Measurements from ENCODE around the gene SOS1. TPM values are rescaled to one million over a fixed set of nuclear protein-coding genes. Genes with fewer than 3 reads are reported as not detected.

SOS1 gene
- total RNA-seq, 2 experiments from 2014 or later = 229 to 254 TPM

GRCh38 chr2:38975042-38975441 lies 145.8 kb downstream of the SOS1 start:
- ChIA-PET POLR2A (no interaction called here), CTCF (no interaction called here)
- H3K27me3 Mint-ChIP-seq = peaks cover 5% of the 10 kb centered on the region

GRCh38 chr2:38973266-38973665 lies 147.6 kb downstream of the SOS1 start:
- Mint-ChIP-seq H3K9me3 (no peaks in the 10 kb centered on the region), H3K4me3 (no peak overlapping the region), H3K4me1 (no peaks in the 10 kb centered on the region), H3K36me3 (ENCODE audit: low read depth) (no peaks in the 10 kb centered on the region), H3K27me3 (peaks cover 6% of the 10 kb centered on the region), H3K27ac (no peak overlapping the region)
- ChIA-PET CTCF (interaction anchor here (1.5 kb wide), 1 partner anchor 256 kb away, joined by 4 read pairs; no protein-coding TSS in a partner anchor), POLR2A (no interaction called here)
- DNase-seq = no peak

More at GRCh38 chr2:38975042-38975441, 145.8 kb downstream of the SOS1 start:
- H3K4me3 Mint-ChIP-seq = no peak overlapping the region
- no peak for DNase-seq
- H3K27ac Mint-ChIP-seq = no peak overlapping the region
- no peaks in the 10 kb centered on the region for H3K4me1 Mint-ChIP-seq
- no peaks in the 10 kb centered on the region for H3K9me3 Mint-ChIP-seq
- peaks cover 12% of the 10 kb centered on the region for H3K36me3 Mint-ChIP-seq (ENCODE audit: low read depth)

- Mint-ChIP-seq H3K4me3 (no peak overlapping the region), H3K9me3 (no peaks in the 10 kb centered on the region), H3K36me3 (ENCODE audit: low read depth) (no peaks in the 10 kb centered on the region), H3K27me3 (peaks cover 6% of the 10 kb centered on the region), H3K27ac (no peak overlapping the region), H3K4me1 (no peaks in the 10 kb centered on the region)
- no peak for DNase-seq
- ChIA-PET CTCF (interaction anchor here (1.2 to 1.4 kb wide), 2 partner anchors 23 to 258 kb away, joined by 3 to 7 read pairs; no protein-coding TSS in a partner anchor), POLR2A (interaction anchor here (1.6 to 2.5 kb wide), 2 partner anchors 10 to 12 kb away, joined by 4 to 9 read pairs; no protein-coding TSS in a partner anchor)
Observed at GRCh38 chr2:38971377-38971776, 149.5 kb downstream of the SOS1 start.

GRCh38 chr2:38968021-38968420 lies 152.8 kb downstream of the SOS1 start:
- H3K27ac Mint-ChIP-seq = no peak overlapping the region
- H3K4me1 Mint-ChIP-seq = no peaks in the 10 kb centered on the region
- H3K9me3 Mint-ChIP-seq = no peaks in the 10 kb centered on the region
- H3K36me3 Mint-ChIP-seq (ENCODE audit: low read depth) = no peaks in the 10 kb centered on the region
- H3K27me3 Mint-ChIP-seq = peaks cover 8% of the 10 kb centered on the region
- H3K4me3 Mint-ChIP-seq = no peak overlapping the region
- no peak for DNase-seq
- POLR2A ChIA-PET = interaction anchor here (0.8 kb wide), 1 partner anchor 8 kb away, joined by 3 read pairs; no protein-coding TSS in a partner anchor
- CTCF ChIA-PET = no interaction called here

- CTCF ChIA-PET = no interaction called here
- DNase-seq = no peak
- H3K4me3 Mint-ChIP-seq = no peak overlapping the region
- POLR2A ChIA-PET = no interaction called here
- H3K4me1 Mint-ChIP-seq = no peaks in the 10 kb centered on the region
- no peaks in the 10 kb centered on the region for H3K9me3 Mint-ChIP-seq
- no peak overlapping the region for H3K27ac Mint-ChIP-seq
- H3K36me3 Mint-ChIP-seq (ENCODE audit: low read depth) = no peaks in the 10 kb centered on the region
- peaks cover 14% of the 10 kb centered on the region for H3K27me3 Mint-ChIP-seq
Observed at GRCh38 chr2:38966678-38967077, 154.2 kb downstream of the SOS1 start.

- H3K27ac Mint-ChIP-seq = no peak overlapping the region
- ChIA-PET CTCF (no interaction called here), POLR2A (no interaction called here)
- DNase-seq = no peak
- H3K4me3 Mint-ChIP-seq = no peak overlapping the region
- peaks cover 18% of the 10 kb centered on the region for H3K27me3 Mint-ChIP-seq
- no peaks in the 10 kb centered on the region for H3K4me1 Mint-ChIP-seq
- H3K9me3 Mint-ChIP-seq = no peaks in the 10 kb centered on the region
- no peaks in the 10 kb centered on the region for H3K36me3 Mint-ChIP-seq (ENCODE audit: low read depth)
Observed at GRCh38 chr2:38966006-38966405, 154.8 kb downstream of the SOS1 start.

GRCh38 chr2:38960609-38961320 lies 160.1 kb downstream of the SOS1 start:
- no peaks in the 10 kb centered on the region for H3K36me3 Mint-ChIP-seq (ENCODE audit: low read depth)
- H3K4me3 Mint-ChIP-seq = peak overlapping the region; percentile 19
- CTCF ChIA-PET = interaction anchor here (1.4 to 3.9 kb wide), 4 partner anchors 11 to 284 kb away, joined by 3 to 36 read pairs (median 6); no protein-coding TSS in a partner anchor
- no peak overlapping the region for H3K27ac Mint-ChIP-seq
- H3K4me1 Mint-ChIP-seq = peaks cover 3% of the 10 kb centered on the region
- H3K9me3 Mint-ChIP-seq = no peaks in the 10 kb centered on the region
- DNase-seq = no peak
- POLR2A ChIA-PET = interaction anchor here (0.8 to 1.9 kb wide), 3 partner anchors 10 to 209 kb away, joined by 3 to 9 read pairs (median 7); partner anchors contain the start of gene SRSF7
- peaks cover 35% of the 10 kb centered on the region for H3K27me3 Mint-ChIP-seq

GRCh38 chr2:38959938-38960608 lies 160.8 kb downstream of the SOS1 start:
- peak; percentile 78 for DNase-seq
- no peak overlapping the region for H3K27ac Mint-ChIP-seq
- peaks cover 3% of the 10 kb centered on the region for H3K4me1 Mint-ChIP-seq
- ChIA-PET CTCF (interaction anchor here (1.3 to 3.9 kb wide), 3 partner anchors 11 to 270 kb away, joined by 6 to 36 read pairs (median 7); no protein-coding TSS in a partner anchor), POLR2A (interaction anchor here (0.8 to 1.6 kb wide), 4 partner anchors 11 to 209 kb away, joined by 3 to 7 read pairs (median 5); partner anchors contain the start of gene SRSF7)
- H3K27me3 Mint-ChIP-seq = peaks cover 35% of the 10 kb centered on the region
- no peaks in the 10 kb centered on the region for H3K36me3 Mint-ChIP-seq (ENCODE audit: low read depth)
- no peaks in the 10 kb centered on the region for H3K9me3 Mint-ChIP-seq
- peak overlapping the region; percentile 54 for H3K4me3 Mint-ChIP-seq

GRCh38 chr2:38959466-38959865 lies 161.4 kb downstream of the SOS1 start:
- Mint-ChIP-seq H3K27ac (no peak overlapping the region), H3K4me3 (peak overlapping the region; percentile 49)
- POLR2A ChIA-PET = interaction anchor here (0.8 to 1.6 kb wide), 3 partner anchors 12 to 208 kb away, joined by 4 to 7 read pairs (median 6); partner anchors contain the start of gene SRSF7

GRCh38 chr2:38957972-38958371 lies 162.9 kb downstream of the SOS1 start:
- H3K4me3 Mint-ChIP-seq = no peak overlapping the region
- peaks cover 42% of the 10 kb centered on the region for H3K27me3 Mint-ChIP-seq
- H3K36me3 Mint-ChIP-seq (ENCODE audit: low read depth) = no peaks in the 10 kb centered on the region
- no peak overlapping the region for H3K27ac Mint-ChIP-seq
- DNase-seq = no peak
- H3K4me1 Mint-ChIP-seq = peaks cover 3% of the 10 kb centered on the region
- ChIA-PET POLR2A (no interaction called here), CTCF (no interaction called here)
- H3K9me3 Mint-ChIP-seq = no peaks in the 10 kb centered on the region

More at GRCh38 chr2:38959466-38959865, 161.4 kb downstream of the SOS1 start:
- CTCF ChIA-PET = interaction anchor here (1.3 to 3.9 kb wide), 3 partner anchors 10 to 270 kb away, joined by 6 to 36 read pairs (median 7); no protein-coding TSS in a partner anchor
- Mint-ChIP-seq H3K36me3 (ENCODE audit: low read depth) (no peaks in the 10 kb centered on the region), H3K27me3 (peaks cover 38% of the 10 kb centered on the region), H3K9me3 (no peaks in the 10 kb centered on the region), H3K4me1 (peaks cover 3% of the 10 kb centered on the region)
- DNase-seq = no peak

GRCh38 chr2:38951766-38952165 lies 169.1 kb downstream of the SOS1 start:
- Mint-ChIP-seq H3K4me3 (no peak overlapping the region), H3K4me1 (no peaks in the 10 kb centered on the region), H3K27me3 (peaks cover 14% of the 10 kb centered on the region), H3K9me3 (no peaks in the 10 kb centered on the region), H3K36me3 (ENCODE audit: low read depth) (no peaks in the 10 kb centered on the region), H3K27ac (no peak overlapping the region)
- no peak for DNase-seq
- POLR2A ChIA-PET = no interaction called here
- CTCF ChIA-PET = no interaction called here

- peaks cover 8% of the 10 kb centered on the region for H3K27me3 Mint-ChIP-seq
- no peaks in the 10 kb centered on the region for H3K36me3 Mint-ChIP-seq (ENCODE audit: low read depth)
- no peak for DNase-seq
- H3K27ac Mint-ChIP-seq = no peak overlapping the region
- ChIA-PET POLR2A (interaction anchor here (0.5 to 2.7 kb wide), 2 partner anchors 39 to 280 kb away, joined by 3 to 23 read pairs; no protein-coding TSS in a partner anchor), CTCF (interaction anchor here (1.4 to 5.5 kb wide), 5 partner anchors 11 to 280 kb away, joined by 3 to 182 read pairs (median 7); no protein-coding TSS in a partner anchor)
- H3K4me1 Mint-ChIP-seq = no peaks in the 10 kb centered on the region
- no peaks in the 10 kb centered on the region for H3K9me3 Mint-ChIP-seq
- no peak overlapping the region for H3K4me3 Mint-ChIP-seq
Observed at GRCh38 chr2:38948995-38949394, 171.9 kb downstream of the SOS1 start.

- Mint-ChIP-seq H3K9me3 (no peaks in the 10 kb centered on the region), H3K27ac (no peak overlapping the region), H3K4me3 (no peak overlapping the region), H3K4me1 (no peaks in the 10 kb centered on the region), H3K36me3 (ENCODE audit: low read depth) (no peaks in the 10 kb centered on the region), H3K27me3 (peaks cover 7% of the 10 kb centered on the region)
- DNase-seq = no peak
- CTCF ChIA-PET = interaction anchor here (0.8 to 5.5 kb wide), 31 partner anchors 9 to 323 kb away, joined by 3 to 182 read pairs (median 5); partner anchors contain the start of genes DHX57 and MORN2
- POLR2A ChIA-PET = interaction anchor here (0.9 to 2.7 kb wide), 4 partner anchors 11 to 281 kb away, joined by 3 to 23 read pairs (median 5); partner anchors contain the start of genes SOS1 and SRSF7
Observed at GRCh38 chr2:38948387-38948882, 172.4 kb downstream of the SOS1 start.
